MCF 10A (cell line): ENCODE measurements around the gene INHBC. TPM values are rescaled to one million over a fixed set of nuclear protein-coding genes. Genes with fewer than 3 reads are reported as not detected.

Experiments
- BruUV-seq: library from RNA; stranded (reverse); fragments of 400-500 nt; replicated peaks from 2 replicates; lab custom pipeline; 2021; lab: Mats Ljungman, UMichigan
- CTCF ChIA-PET: fragments of 300-600 bp; sonication (Branson Sonifier 250); formaldehyde crosslinking; extraction: SDS; loops from one replicate; lab custom pipeline; 2021; ENCODE audit warnings: antibody characterized with exemption, inconsistent platforms; lab: Yijun Ruan, JAX
- POLR2A ChIA-PET: fragments of 300-600, 350-650 bp; sonication (Branson Sonifier 250); formaldehyde crosslinking; extraction: SDS; loops from one replicate; lab custom pipeline; 2020; ENCODE audit warnings: antibody characterized with exemption, inconsistent platforms; lab: Yijun Ruan, JAX
- DNase-seq: peaks from one replicate; pipeline ENCODE4 v3.0.0-alpha.2; 2018; ENCODE audit not compliant: unreplicated experiment
- H3K27ac Mint-ChIP-seq: one replicate; pipeline ENCODE4 v1.8.0; 2022; ENCODE audit warnings: mild to moderate bottlenecking, low read depth, mixed read lengths; ENCODE audit not compliant: unreplicated experiment
- H3K27me3 Mint-ChIP-seq: one replicate; pipeline ENCODE4 v1.8.0; 2022; ENCODE audit warnings: mixed read lengths; ENCODE audit not compliant: insufficient read depth, unreplicated experiment
- H3K36me3 Mint-ChIP-seq: one replicate; pipeline ENCODE4 v1.8.0; 2022; ENCODE audit warnings: mild to moderate bottlenecking, moderate library complexity, mixed read lengths; ENCODE audit not compliant: insufficient read depth, unreplicated experiment
- H3K4me1 Mint-ChIP-seq: one replicate; pipeline ENCODE4 v1.8.0; 2022; ENCODE audit warnings: mixed read lengths; ENCODE audit not compliant: insufficient read depth, unreplicated experiment
- H3K4me3 Mint-ChIP-seq: one replicate; pipeline ENCODE4 v1.8.0; 2022; ENCODE audit warnings: mild to moderate bottlenecking, moderate library complexity, mixed read lengths; ENCODE audit not compliant: unreplicated experiment
- H3K9me3 Mint-ChIP-seq: one replicate; pipeline ENCODE4 v1.8.0; 2022; ENCODE audit warnings: mixed read lengths; ENCODE audit not compliant: unreplicated experiment
- intact Hi-C: fragments of 100-400 bp; cut with micrococcal nuclease; formaldehyde crosslinking; loops from 2 replicates; pipeline ENCODE4 v1.14.1; 2022
- total RNA-seq: library from RNA; stranded (reverse); gene quantifications from 2 replicates; pipeline ENCODE4 v1.2.3, GENCODE V29; 2022
- TF ChIP-seq, protein P1 (sequence below): fragments of 200-600 bp; IDR thresholded peaks from one replicate; pipeline ENCODE4 v1.8.0; 2022; ENCODE audit warnings: antibody characterized with exemption, mild to moderate bottlenecking; ENCODE audit not compliant: unreplicated experiment

Gene INHBC
- total RNA-seq, 1 experiment from 2014 or later = not detected

DNA sequence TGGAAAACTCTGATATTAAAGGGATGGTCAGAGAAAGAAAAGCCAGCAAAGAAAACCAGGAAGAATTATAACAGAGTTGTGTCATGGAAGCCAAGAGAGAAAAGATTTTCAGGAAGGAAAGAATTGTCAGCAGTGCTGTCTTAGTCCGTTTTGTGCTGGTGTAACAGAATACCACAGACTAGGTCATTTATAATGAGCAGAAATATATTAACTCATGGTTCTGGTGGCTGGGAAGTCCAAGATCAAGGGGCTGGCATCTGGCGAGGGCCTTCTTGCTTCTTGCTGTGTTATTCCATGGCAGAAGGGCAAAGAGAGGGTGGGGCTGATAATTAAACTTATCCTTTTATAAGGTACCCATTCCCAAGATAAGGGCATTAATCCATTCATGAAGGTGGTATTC, 14.1 kb downstream of the INHBC start:
- H3K27me3 Mint-ChIP-seq = no peaks in the 10 kb centered on the region
- CTCF ChIA-PET = interaction anchor here (0.5 to 2.8 kb wide), 6 partner anchors 7 to 185 kb away, joined by 3 to 16 read pairs (median 4); partner anchors contain the start of gene GLI1
- BruUV-seq = no TSS peak
- H3K27ac Mint-ChIP-seq = no peak overlapping the region
- POLR2A ChIA-PET = interaction anchor here (0.6 kb wide), 1 partner anchor 296 kb away, joined by 3 read pairs; the partner anchor contains the start of gene TSPAN31
- H3K9me3 Mint-ChIP-seq = no peaks in the 10 kb centered on the region
- TF ChIP-seq, protein P1, sequence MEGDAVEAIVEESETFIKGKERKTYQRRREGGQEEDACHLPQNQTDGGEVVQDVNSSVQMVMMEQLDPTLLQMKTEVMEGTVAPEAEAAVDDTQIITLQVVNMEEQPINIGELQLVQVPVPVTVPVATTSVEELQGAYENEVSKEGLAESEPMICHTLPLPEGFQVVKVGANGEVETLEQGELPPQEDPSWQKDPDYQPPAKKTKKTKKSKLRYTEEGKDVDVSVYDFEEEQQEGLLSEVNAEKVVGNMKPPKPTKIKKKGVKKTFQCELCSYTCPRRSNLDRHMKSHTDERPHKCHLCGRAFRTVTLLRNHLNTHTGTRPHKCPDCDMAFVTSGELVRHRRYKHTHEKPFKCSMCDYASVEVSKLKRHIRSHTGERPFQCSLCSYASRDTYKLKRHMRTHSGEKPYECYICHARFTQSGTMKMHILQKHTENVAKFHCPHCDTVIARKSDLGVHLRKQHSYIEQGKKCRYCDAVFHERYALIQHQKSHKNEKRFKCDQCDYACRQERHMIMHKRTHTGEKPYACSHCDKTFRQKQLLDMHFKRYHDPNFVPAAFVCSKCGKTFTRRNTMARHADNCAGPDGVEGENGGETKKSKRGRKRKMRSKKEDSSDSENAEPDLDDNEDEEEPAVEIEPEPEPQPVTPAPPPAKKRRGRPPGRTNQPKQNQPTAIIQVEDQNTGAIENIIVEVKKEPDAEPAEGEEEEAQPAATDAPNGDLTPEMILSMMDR = no peak
- no peaks in the 10 kb centered on the region for H3K36me3 Mint-ChIP-seq
- peaks cover 10% of the 10 kb centered on the region for H3K4me1 Mint-ChIP-seq
- no peak for DNase-seq
- no peak overlapping the region for H3K4me3 Mint-ChIP-seq
- intact Hi-C loops = no loop called here

DNA sequence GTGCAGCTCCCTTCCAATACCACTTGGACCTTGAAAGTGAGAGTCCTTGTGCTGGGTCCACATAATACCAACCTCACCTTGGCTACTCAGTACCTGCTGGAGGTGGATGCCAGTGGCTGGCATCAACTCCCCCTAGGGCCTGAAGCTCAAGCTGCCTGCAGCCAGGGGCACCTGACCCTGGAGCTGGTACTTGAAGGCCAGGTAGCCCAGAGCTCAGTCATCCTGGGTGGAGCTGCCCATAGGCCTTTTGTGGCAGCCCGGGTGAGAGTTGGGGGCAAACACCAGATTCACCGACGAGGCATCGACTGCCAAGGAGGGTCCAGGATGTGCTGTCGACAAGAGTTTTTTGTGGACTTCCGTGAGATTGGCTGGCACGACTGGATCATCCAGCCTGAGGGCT, 14.8 kb downstream of the INHBC start:
- H3K36me3 Mint-ChIP-seq = no peaks in the 10 kb centered on the region
- intact Hi-C loops = no loop called here
- H3K27ac Mint-ChIP-seq = no peak overlapping the region
- CTCF ChIA-PET = interaction anchor here (0.5 to 2.8 kb wide), 3 partner anchors 10 to 186 kb away, joined by 3 to 16 read pairs (median 4); partner anchors contain the start of gene GLI1
- TF ChIP-seq, protein P1 = no peak
- POLR2A ChIA-PET = no interaction called here
- no peaks in the 10 kb centered on the region for H3K27me3 Mint-ChIP-seq
- DNase-seq = no peak
- H3K4me1 Mint-ChIP-seq = peaks cover 10% of the 10 kb centered on the region
- no TSS peak for BruUV-seq
- no peaks in the 10 kb centered on the region for H3K9me3 Mint-ChIP-seq
- no peak overlapping the region for H3K4me3 Mint-ChIP-seq

DNA sequence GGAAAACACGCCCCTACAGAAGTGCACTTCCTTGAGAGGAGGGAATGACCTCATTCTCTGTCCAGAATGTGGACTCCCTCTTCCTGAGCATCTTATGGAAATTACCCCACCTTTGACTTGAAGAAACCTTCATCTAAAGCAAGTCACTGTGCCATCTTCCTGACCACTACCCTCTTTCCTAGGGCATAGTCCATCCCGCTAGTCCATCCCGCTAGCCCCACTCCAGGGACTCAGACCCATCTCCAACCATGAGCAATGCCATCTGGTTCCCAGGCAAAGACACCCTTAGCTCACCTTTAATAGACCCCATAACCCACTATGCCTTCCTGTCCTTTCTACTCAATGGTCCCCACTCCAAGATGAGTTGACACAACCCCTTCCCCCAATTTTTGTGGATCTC, 15.5 kb downstream of the INHBC start:
- ChIA-PET CTCF (interaction anchor here (0.6 to 9.6 kb wide), 6 partner anchors 9 to 252 kb away, joined by 4 to 178 read pairs (median 38); partner anchors contain the start of gene GLI1), POLR2A (no interaction called here)
- Mint-ChIP-seq H3K4me3 (no peak overlapping the region), H3K36me3 (no peaks in the 10 kb centered on the region), H3K27ac (no peak overlapping the region), H3K9me3 (no peaks in the 10 kb centered on the region), H3K4me1 (peaks cover 10% of the 10 kb centered on the region), H3K27me3 (no peaks in the 10 kb centered on the region)
- TF ChIP-seq, protein P1 = no peak
- BruUV-seq = no TSS peak
- DNase-seq = no peak
- intact Hi-C loops = no loop called here

DNA sequence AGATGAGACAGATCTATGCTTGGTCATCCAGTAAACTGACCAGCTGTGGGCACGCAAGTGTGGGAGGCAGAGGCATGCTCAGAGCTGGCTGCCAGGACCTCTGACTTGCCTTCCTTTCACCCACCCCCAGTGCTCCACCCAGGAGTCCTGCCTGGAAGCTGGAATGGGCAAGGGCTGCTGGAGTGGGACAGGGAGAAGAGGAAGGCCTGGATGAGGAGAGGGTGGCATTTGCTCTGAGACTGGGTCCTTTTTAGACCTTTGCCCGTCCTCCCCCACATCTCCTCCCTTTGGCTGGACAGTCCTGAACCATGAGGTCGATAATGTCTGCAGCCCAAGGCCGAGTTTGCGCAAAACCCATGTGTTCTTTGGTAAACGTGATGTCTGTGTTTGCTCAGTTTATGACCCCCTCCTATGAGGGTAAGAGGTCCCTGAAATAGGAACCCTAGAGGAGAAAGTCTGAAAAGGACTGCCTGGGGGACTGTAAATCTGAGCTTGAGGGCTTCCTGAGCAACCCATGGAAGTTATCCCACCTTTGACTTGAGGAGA, 16.7 kb downstream of the INHBC start:
- ChIA-PET POLR2A (interaction anchor here (1.3 to 2.7 kb wide), 3 partner anchors 12 to 144 kb away, joined by 3 to 13 read pairs (median 5); no protein-coding TSS in a partner anchor), CTCF (interaction anchor here (0.6 to 9.6 kb wide), 17 partner anchors 9 to 462 kb away, joined by 3 to 178 read pairs (median 12); partner anchors contain the start of genes INHBC and SHMT2)
- BruUV-seq = no TSS peak
- Mint-ChIP-seq H3K27ac (no peak overlapping the region), H3K4me3 (no peak overlapping the region), H3K9me3 (no peaks in the 10 kb centered on the region), H3K36me3 (no peaks in the 10 kb centered on the region), H3K4me1 (peaks cover 21% of the 10 kb centered on the region), H3K27me3 (no peaks in the 10 kb centered on the region)
- no peak for DNase-seq
- intact Hi-C loops = no loop called here
- TF ChIP-seq, protein P1 = no peak
